8988T (cell line): ENCODE results near the gene SH3GL3.

Experiments used
- DNase-seq: peaks from one replicate; pipeline ENCODE4 v3.0.0; 2011

SH3GL3 gene

GRCh38 chr15:83514584-83514983 lies 67.4 kb downstream of the SH3GL3 start:
- DNase-seq = no peak

GRCh38 chr15:83515164-83515563 lies 68.0 kb downstream of the SH3GL3 start:
- DNase-seq = no peak

GRCh38 chr15:83516935-83517334 lies 69.8 kb downstream of the SH3GL3 start:
- DNase-seq = no peak

GRCh38 chr15:83526319-83526718 lies 79.2 kb downstream of the SH3GL3 start:
- no peak for DNase-seq

GRCh38 chr15:83533410-83533962 lies 86.3 kb downstream of the SH3GL3 start:
- DNase-seq = no peak

GRCh38 chr15:83537606-83538005 lies 90.5 kb downstream of the SH3GL3 start:
- DNase-seq = no peak

- DNase-seq = no peak
Measured at GRCh38 chr15:83538682-83539081, 91.5 kb downstream of the SH3GL3 start.

- DNase-seq = no peak
Measured at GRCh38 chr15:83545804-83546511, 98.8 kb downstream of the SH3GL3 start.

GRCh38 chr15:83546512-83546888 lies 99.4 kb downstream of the SH3GL3 start:
- DNase-seq = no peak

- no peak for DNase-seq
Measured at GRCh38 chr15:83547168-83547567, 100.0 kb downstream of the SH3GL3 start.

- DNase-seq = no peak
Measured at GRCh38 chr15:83549623-83550022, 102.5 kb downstream of the SH3GL3 start.

- no peak for DNase-seq
Measured at GRCh38 chr15:83554558-83554957, 107.4 kb downstream of the SH3GL3 start.

- no peak for DNase-seq
Measured at GRCh38 chr15:83555383-83555782, 108.2 kb downstream of the SH3GL3 start.

GRCh38 chr15:83556068-83556467 lies 108.9 kb downstream of the SH3GL3 start:
- no peak for DNase-seq

GRCh38 chr15:83556754-83557153 lies 109.6 kb downstream of the SH3GL3 start:
- DNase-seq = no peak

GRCh38 chr15:83558146-83558545 lies 111.0 kb downstream of the SH3GL3 start:
- no peak for DNase-seq

GRCh38 chr15:83559310-83559966 lies 112.3 kb downstream of the SH3GL3 start:
- DNase-seq = no peak

GRCh38 chr15:83561661-83562060 lies 114.5 kb downstream of the SH3GL3 start:
- no peak for DNase-seq

GRCh38 chr15:83565138-83565537 lies 118.0 kb downstream of the SH3GL3 start:
- DNase-seq = no peak

- no peak for DNase-seq
Measured at GRCh38 chr15:83565553-83566159, 118.5 kb downstream of the SH3GL3 start.

GRCh38 chr15:83567318-83567717 lies 120.2 kb downstream of the SH3GL3 start:
- no peak for DNase-seq

- DNase-seq = no peak
Measured at GRCh38 chr15:83569341-83569740, 122.2 kb downstream of the SH3GL3 start.

- no peak for DNase-seq
Measured at GRCh38 chr15:83570756-83571155, 123.6 kb downstream of the SH3GL3 start.
